ENCODE data around the gene DNAJB1.

Gene DNAJB1

DNA sequence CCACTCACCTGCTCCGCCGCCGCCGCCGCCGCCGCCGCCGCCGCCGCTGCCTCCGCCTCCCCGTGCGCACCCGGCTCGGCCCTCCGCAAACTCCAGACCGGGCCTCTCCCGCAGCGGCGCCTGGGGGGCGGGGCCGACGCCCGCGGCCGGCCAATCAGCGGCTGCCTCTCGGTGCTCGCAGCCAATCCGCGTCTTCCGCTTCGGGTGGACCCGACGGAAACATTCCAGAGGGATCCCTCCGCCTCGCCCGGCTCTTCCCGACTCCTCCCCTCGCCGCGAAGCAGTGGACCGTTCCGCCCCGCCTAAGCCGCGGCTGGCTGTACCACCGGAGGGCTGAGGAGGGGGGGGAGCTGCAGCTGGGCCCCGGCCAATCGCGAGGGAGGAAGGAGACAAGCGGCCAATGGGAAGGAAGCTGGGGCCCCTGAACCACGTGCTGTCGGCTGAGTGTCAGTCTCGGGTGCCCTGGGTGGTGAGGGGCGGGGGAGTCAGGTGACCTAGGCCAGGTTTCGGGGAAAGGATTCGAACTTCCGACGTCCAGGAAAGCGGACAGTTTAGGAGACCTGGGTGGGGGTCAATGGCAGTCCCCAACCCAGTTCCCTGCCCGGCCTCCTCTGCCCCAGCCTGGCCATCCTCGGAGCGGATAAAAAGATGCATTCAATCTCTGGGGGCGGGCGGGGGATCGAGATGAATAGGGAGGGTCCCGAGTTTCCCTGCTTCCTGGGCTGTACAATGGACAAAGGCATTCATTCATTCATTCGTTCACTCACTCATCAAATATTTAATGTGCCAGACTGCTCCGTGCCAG, 22.0 kb downstream of the DNAJB1 start, which contains the start of gene GIPC1:
GIPC1 (minus strand) TSS at position 99 of the 805 bp plus-strand sequence. CDS start 13,151 bp downstream, outside the sequence.
- DNase-seq (ENCODE audit: low read depth): peak; percentile 86

DNA sequence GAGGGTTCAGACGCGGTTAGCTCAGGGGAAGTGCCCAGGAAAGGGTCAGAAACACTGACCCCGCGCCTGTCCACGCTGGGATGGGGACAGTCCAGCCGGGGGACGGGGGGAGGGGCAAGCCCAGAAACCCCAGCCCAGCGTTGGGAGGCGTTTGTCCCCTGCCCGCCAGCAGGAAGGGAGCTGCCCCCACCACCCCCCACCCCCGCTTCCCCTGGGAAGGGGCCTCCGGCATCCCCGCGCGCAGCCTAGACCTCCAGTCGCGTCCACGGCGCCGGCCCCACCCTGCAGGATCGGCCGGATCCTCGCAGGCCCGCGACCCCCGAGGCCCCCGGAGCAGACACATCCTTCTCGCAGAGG, 22.5 kb downstream of the DNAJB1 start:
- DNase-seq (ENCODE audit: low read depth): no peak

DNA sequence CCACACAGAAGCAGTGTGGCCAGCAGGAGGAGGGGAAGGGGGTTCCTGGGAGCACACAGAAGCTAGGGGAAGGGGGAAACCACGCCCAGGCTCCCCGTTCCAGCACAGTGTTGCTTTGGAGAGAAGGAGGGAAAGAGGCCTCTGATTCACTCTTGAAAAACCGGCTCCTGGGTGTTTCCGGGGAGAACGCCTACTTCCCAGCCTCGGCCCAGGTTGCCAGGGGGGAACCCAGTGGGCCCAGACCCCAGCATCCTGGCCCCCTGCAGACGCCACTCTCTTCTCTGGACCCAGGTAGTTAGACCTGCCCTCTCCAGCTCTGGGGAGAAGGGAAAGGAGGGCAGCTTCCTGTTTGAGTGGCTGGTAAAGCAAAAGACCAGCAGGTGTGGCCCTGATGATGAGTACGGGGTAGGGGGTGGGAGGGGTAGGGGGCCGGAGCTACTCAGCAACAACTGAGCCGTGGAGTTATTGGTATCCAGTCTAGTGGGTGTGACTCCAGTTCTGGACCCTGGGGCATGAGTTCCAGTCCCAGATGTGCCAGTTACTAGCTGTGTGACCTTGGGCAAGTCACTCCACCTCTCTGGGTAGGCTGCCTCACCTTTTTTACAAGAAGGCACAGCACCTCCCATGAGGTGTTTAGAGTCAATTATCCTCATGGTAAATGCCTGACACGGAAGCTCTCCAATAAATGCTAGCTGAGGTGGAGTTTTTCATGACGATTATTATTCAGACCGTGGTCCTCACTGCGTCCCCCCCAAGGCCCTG, 23.1 kb downstream of the DNAJB1 start:
- DNase-seq (ENCODE audit: low read depth): no peak

GRCh38 chr19:14494411-14494810, 23.8 kb downstream of the DNAJB1 start:
- no peak for DNase-seq (ENCODE audit: low read depth)

DNA sequence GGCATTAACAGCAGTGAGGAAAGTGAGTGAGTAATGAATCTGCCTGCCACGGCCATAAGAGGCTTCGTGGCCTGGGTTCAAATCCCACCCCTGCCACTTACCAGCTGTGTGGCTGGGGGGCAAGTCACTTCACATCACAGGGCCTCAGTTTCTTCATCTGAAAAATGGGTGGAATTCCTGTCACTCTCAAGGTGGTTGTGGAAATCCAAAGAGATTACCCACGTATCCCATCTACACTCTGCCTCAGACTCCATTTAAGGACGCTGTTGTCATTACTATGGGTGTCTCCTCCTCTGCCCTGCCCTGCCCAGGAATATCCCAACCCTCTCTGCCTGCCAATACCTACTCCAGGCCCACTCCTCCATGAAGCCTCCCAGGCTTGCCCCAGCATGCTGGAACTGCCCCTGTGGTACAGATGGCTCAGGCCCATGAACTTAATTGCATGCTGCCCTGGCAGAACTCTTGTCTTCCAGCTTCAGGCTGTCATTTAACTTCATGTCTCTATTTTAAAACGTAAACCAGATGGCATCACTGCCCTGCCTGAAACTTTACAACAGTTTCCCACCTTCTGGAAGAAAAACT, 25.4 kb downstream of the DNAJB1 start:
- DNase-seq (ENCODE audit: low read depth): no peak

DNA sequence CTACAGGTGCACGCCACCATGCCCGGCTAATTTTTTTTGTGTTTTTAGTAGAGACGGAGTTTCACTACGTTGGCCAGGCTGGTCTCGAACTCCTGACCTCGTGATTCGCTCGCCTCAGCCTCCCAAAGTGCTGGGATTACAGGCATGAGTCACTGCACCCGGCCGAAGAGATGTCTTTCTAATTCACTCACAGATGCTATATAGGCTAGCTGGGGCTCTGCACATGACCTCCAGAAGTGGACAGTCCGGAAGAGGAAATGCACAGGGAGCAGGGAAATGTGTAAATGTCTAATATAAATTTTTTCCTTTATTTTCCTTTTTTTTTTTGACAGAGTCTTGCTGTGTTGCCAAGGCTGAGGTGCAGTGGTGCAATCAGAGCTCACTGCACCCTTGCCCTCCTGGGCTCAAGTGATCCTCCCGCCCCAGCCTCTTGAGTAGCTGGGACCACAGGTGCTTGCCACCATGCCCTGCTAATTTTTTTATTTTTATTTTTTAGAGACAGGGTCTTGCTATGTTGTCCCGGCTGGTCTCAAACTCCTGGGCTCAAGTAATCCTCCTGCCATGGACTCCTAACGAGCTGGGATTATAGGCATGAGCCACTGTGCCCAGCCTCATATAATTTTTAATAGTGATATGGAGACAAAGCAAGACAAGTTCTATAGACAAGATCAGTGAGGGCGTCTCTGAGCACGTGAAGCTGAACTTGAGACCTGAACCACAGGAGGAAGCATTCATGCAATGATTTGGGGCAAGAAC, 30.6 kb downstream of the DNAJB1 start:
- DNase-seq (ENCODE audit: low read depth): no peak

- DNase-seq (ENCODE audit: low read depth): no peak
Measured at GRCh38 chr19:14482172-14482941, 35.8 kb downstream of the DNAJB1 start.

GRCh38 chr19:14480700-14481079, 37.5 kb downstream of the DNAJB1 start:
- DNase-seq (ENCODE audit: low read depth): no peak

DNA sequence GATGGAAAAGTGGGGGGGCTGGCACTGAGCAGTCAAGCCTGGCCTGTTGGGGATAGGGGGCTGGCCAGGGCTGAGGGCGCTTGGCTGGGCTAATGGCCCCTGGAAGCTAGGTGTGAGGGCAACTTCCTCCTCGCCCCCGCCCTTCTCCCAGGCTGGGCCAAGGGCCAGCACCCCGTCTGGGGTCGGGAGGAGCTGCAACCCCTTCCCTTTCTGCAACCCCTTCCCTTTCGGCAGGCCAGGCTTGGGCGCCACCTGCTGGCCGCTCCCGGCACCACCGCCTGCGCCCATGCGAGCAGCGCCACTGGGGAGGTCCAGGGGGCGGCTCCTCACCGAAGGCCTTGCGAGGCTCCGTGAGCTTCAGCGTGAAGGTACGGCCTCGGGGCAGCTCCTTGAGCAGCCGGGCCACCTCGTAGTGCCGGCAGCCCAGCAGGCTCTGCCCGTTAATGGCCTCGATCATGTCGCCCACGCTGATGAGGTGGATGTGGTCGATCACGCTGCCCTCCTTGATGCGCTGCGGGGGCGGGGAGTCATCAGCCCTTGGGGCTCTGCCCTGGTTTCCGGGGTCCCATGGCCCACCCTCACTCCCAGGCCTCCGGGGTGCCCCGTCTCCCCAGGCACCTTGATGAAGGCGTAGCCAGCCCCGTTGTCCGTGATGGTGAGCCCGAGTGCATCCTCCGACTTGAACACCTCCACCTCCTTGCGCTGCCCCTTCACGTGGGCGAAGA, 38.1 kb downstream of the DNAJB1 start:
- peak; percentile 75 for DNase-seq (ENCODE audit: low read depth)

- DNase-seq (ENCODE audit: low read depth): no peak
Measured at GRCh38 chr19:14479309-14479974, 38.8 kb downstream of the DNAJB1 start.

DNA sequence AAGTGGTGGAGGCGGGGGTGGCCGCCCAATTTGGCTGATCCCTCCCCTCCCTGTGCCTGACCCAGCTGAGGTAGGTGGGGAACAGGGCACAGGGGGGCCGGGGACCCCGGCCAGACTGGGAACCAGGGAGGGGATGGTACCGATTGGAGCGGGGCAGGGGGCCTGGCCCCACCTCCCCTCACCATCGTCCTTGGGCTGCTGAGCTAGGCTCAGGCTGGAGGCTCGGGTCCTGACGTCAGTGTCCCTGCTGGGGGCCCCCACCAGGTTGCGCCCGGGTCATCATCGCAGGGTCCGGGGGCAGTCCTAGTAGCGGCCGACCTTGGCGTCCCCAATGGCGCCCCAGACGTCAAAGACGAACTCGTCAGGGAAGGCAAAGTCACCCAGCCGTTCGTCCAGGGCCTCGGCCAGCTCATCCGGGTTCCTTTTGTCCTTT, 40.1 kb downstream of the DNAJB1 start:
- DNase-seq (ENCODE audit: low read depth): no peak

GRCh38 chr19:14477418-14478112, 40.6 kb downstream of the DNAJB1 start:
- no peak for DNase-seq (ENCODE audit: low read depth)

GRCh38 chr19:14476673-14477401, 41.4 kb downstream of the DNAJB1 start:
- DNase-seq (ENCODE audit: low read depth): no peak

- DNase-seq (ENCODE audit: low read depth): no peak
Measured at GRCh38 chr19:14476327-14476672, 41.9 kb downstream of the DNAJB1 start.

GRCh38 chr19:14475251-14476073, 42.7 kb downstream of the DNAJB1 start, which contains the start of gene PTGER1:
PTGER1 (minus strand) TSS chr19:14475354; CDS start chr19:14474320, 1,034 bp downstream.
- DNase-seq (ENCODE audit: low read depth): peak; percentile 43

- DNase-seq (ENCODE audit: low read depth): no peak
Measured at GRCh38 chr19:14474827-14475226, 43.4 kb downstream of the DNAJB1 start.

DNA sequence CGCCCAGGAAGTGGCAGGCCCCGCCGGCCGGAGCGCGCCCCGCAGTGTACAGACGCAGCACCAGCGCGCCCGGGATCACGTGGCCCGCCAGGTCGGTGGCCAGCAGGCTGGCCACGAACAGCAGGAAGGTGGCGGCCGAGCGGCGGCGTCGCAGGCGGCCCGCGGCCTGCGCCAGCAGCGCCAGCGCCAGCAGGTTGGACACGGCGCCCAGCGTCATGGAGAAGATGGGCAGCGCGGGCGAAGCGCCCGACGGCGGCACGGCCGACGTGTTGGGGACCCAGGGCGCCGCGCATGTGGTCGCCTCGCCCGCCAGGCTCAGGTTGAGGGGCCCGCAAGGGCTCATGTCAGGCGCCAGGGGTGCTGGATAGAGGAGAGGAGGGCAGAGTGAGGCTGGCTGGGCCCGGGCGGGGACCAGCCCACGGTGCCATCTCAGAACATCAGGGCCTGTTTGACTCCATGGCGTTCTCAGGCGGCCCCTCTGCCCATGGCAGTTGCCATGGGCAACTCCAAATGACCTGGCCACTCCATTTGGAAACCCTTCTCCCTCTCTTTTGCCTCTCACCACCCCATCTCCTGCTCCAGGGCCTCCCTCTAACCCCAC, 44.1 kb downstream of the DNAJB1 start:
- DNase-seq (ENCODE audit: low read depth): no peak
